SW480 (cell line): Measurements from ENCODE around the gene CYP3A4.
"Not testable (repeated sequence)": the region's sequence is repeated elsewhere in the genome, so short reads cannot be mapped to it uniquely, and the experiment has no call there.

Experiments
- DNase-seq: peaks from one replicate; pipeline ENCODE4 v3.0.0-alpha.2; 2016; ENCODE audit warnings: low spot score

The CYP3A4 gene

GRCh38 chr7:99751322-99752052 lies 32.5 kb downstream of the CYP3A4 start:
- peak; percentile 53 for DNase-seq

DNA sequence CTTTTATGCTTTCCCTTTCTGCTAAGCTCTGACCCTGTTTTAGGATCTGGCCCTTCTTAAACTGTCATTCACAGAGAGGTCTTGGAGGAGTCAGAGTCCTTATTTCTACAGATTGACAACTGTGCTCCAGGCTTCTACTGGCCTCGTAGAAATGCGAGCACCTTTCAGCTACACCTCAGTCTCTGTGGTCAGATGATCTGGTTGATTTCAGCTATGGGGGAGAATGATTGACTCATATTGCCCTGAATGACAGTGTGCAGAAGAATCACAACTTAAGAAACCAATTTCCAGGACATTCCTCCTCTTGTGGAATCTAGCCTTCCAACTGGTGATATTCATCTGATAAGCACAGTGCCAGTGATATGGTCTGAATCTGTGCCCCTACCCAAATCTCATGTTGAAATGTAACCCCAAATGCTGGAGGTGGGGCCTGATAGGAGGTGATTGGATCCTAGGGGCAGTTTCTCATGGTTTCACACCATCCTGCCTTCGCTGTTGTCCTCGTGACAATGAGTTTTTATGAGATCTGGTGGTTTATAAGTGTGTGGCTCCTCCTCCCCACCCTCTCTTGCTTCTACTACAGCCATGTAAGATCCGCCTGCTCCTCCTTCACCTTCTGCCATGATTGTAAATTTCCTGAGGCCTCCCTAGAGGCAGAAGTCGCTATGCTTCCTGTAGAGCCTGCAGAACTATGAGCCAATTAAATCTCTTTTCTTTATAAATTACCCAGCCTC lies 35.0 kb downstream of the CYP3A4 start:
- no peak for DNase-seq

DNA sequence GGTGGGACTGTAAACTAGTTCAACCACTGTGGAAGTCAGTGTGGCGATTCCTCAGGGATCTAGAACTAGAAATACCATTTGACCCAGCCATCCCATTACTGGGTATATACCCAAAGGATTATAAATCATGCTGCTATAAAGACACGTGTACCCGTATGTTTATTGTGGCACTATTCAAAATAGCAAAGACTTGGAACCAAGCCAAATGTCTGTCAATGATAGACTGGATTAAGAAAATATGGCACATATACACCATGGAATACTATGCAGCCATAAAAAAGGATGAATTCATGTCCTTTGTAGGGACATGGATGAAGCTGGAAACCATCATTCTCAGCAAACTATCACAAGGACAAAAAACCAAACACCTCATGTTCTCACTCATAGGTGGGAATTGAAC lies 37.1 kb downstream of the CYP3A4 start:
- not testable (repeated sequence) for DNase-seq

- DNase-seq: not testable (repeated sequence)
Measured at GRCh38 chr7:99745395-99745794, 38.6 kb downstream of the CYP3A4 start.

- DNase-seq: no peak
Measured at GRCh38 chr7:99742737-99743394, 41.1 kb downstream of the CYP3A4 start.

GRCh38 chr7:99741441-99741795 lies 42.6 kb downstream of the CYP3A4 start:
- DNase-seq: no peak

- no peak for DNase-seq
Measured at GRCh38 chr7:99740573-99741440, 43.2 kb downstream of the CYP3A4 start.

DNA sequence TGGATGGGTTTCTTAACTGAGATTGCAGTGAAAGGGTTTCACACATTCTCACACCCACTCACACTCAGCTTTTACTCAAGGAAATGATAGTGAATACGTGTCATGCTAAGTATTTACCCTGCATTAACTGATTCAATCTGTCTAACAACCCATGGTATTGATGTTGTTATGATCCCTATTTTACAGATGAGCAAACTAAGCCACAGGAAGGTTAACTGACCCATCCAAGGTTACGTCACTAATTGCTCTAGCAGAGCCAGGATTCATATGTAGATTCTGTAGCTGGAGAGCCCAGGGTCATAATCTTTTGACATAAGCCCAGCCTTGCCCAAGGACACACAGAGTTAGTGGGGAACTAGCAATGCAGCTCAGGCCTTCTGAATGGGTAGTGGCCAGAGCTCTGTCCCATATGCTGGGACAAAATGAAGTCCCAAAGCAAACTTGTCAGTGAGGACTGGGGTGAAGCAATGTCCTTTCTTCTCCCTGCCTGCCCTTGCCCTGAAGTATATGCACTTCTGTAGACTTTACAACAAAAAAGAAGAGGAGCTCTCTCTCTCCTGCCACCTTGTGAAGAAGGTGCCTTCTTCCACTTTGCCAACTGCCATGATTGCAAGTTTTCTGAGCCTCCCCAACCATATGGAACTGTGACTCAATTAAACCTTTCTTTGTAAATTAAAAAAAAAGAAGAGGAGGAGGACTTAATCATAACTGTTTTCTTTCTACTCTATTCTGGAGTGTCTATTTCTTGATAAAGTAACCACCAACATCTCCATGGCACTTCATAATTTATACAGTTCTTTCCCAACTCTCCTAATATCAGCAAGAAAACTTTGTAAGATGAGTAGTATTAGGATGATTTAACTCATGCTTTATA lies 44.0 kb downstream of the CYP3A4 start:
- no peak for DNase-seq

- no peak for DNase-seq
Measured at GRCh38 chr7:99737726-99738125, 46.3 kb downstream of the CYP3A4 start.

DNA sequence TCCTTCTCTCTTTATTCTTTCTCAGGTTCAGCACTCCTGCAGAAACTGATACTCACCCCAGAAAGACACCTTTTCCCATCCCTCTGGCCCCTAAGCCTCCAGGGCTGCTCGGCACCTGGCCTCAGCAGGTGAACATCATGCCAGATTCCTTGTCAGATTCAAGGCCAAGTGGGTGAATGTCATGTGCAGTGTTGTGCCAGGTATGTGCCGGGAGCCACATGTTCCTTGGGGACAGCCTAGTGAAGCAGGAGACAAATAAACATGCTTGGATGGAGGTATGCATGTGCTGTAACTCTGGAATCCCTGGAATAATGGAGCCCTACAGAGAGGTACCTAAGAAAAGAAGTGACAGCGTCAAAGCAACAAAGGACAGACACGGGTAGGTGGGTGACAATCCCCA lies 47.3 kb downstream of the CYP3A4 start:
- DNase-seq: not testable (repeated sequence)

DNA sequence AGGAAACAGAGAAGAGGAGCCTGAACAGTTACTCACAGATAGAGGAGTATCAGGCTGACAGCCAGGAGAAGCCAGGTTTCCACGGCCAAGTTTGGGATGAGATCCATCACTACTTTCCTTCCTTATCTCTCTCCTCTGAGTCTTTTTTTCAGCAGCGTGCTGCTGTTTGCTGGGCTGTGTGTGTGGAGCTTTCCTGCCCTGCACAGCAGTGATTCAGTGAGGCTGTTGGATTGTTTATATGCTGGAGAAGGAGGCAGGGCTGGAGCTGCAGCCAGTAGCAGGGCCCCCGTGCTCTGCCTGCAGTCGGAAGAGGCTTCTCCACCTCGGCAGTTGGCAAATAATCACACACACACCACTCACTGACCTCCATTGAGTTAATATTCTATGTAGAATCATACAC lies 49.0 kb downstream of the CYP3A4 start, which contains the start of gene CYP3A7:
Gene CYP3A7, minus strand, starts transcription at position 210 of the 400 bp plus-strand sequence. Its CDS starts 103 bp downstream, at position 107.
- DNase-seq: no peak

- DNase-seq: peak; percentile 26
Measured at GRCh38 chr7:99733448-99733847, 50.5 kb downstream of the CYP3A4 start.

DNA sequence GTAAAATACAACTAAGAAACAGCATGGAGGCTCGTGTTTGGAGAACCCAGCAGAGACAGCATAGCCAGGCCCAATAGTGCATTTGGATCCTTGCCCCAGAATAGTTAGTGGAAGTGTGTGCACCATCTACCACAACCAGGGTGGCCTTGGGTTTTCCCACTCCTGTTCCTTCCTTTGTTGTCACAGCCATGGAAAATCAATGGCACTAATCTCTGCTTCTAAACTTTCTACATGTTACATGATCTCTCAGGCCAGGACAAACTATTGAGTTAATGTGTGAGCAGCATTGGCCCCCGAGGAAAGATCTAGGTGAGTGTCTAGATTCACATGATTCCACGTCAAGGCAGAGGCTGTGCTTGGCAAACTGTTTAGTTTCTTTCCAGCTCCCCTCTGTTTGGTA lies 51.0 kb downstream of the CYP3A4 start:
- DNase-seq: no peak

GRCh38 chr7:99731638-99732374 lies 52.2 kb downstream of the CYP3A4 start:
- DNase-seq: no peak

DNA sequence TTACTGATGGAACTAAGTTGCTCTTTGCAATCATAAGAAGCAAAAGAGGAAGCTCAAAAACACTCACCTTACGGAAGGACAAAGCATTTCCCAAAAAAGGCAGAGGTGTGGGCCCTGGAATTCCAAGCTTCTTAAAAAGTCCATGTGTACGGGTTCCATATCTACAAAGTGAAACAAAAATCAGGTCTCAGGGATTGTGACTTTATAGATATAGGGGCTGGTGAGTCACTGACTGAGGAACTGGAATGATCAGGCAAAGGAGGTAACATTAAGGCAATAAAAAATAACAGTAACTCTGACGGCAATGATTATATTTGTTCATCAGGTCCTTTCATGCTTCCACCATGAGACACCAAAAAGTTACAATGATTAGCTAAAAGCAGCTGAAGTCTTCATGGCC lies 53.0 kb downstream of the CYP3A4 start:
- DNase-seq: no peak

DNA sequence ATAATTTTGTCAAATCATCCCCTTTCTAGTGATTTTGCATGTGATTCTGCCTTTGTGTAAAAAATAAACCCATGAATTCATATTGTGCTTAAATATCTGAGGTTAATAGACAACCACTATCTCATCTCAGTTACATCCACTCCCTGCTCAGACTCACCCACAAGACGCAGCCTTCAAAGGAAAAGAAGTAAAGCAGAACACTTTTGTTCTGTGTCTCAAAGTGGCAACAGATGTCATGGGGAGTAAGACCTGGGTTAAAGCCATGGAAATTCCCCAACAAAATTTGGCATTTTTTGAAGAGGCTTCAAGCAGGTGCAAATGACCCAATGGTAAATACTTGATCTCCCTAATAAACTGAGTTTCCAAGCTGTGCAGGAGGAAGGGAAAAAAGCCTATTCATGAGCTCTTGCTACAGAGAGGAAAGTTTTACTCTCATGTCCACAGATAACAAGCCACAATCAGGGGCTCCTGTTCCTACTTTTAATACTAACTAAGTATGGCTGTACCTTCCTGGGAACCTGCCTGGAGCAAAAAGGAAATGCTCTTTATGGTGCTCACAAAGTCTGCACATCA lies 53.7 kb downstream of the CYP3A4 start:
- no peak for DNase-seq

- no peak for DNase-seq
Measured at GRCh38 chr7:99729486-99730237, 54.3 kb downstream of the CYP3A4 start.

GRCh38 chr7:99728615-99729014 lies 55.4 kb downstream of the CYP3A4 start:
- DNase-seq: no peak

DNA sequence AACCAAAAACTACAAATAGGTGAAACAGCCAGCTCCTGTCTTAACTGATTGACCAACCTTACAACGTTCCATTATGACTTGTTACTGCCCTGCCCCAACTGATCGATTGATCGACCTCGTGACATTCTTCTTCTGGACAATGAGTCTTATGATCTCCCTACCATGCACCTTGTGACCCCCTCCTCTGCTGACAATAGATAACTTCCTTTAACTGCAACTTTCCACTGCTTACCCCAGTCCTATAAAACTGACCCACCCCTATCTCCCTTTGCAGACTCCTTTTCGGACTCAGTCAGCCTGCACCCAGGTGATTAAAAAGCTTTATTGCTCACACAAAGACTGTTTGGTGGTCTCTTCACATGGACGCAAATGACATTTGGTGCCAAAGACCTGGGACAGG lies 60.8 kb downstream of the CYP3A4 start:
- DNase-seq: not testable (repeated sequence)
